Parathyroid adenoma (tissue), 2 donors: ENCODE measurements around the gene C1QTNF12.

ENCODE experiments used
- H2AFZ ChIP-seq: fragments of 300-600 bp; sonication (generic); one replicate; pipeline ENCODE4 v1.7.0; 2017; ENCODE audit warnings: antibody characterized with exemption, mild to moderate bottlenecking
- H3K27ac ChIP-seq: fragments of 300-600 bp; sonication (generic); one replicate; pipeline ENCODE4 v1.7.0; 2017
- H3K27me3 ChIP-seq: fragments of 300-600 bp; sonication (generic); one replicate; pipeline ENCODE4 v1.7.0; 2017; ENCODE audit warnings: low read length; ENCODE audit not compliant: control insufficient read depth, insufficient read depth
- H3K36me3 ChIP-seq: fragments of 300-600 bp; sonication (generic); one replicate; pipeline ENCODE4 v1.7.0; 2017; ENCODE audit warnings: low read length; ENCODE audit not compliant: control insufficient read depth, insufficient read depth
- H3K4me1 ChIP-seq: fragments of 300-600 bp; sonication (generic); one replicate; pipeline ENCODE4 v1.7.0; 2017; ENCODE audit warnings: control low read depth
- H3K4me2 ChIP-seq: fragments of 300-600 bp; sonication (generic); one replicate; pipeline ENCODE4 v1.7.0; 2017; ENCODE audit warnings: low read length
- H3K4me3 ChIP-seq: fragments of 300-600 bp; sonication (generic); one replicate; pipeline ENCODE4 v1.7.0; 2017; ENCODE audit warnings: low read depth, low read length
- H3K79me2 ChIP-seq: fragments of 300-600 bp; sonication (generic); one replicate; pipeline ENCODE4 v1.7.0; 2017; ENCODE audit warnings: control low read depth
- H3K9ac ChIP-seq: fragments of 300-600 bp; sonication (generic); one replicate; pipeline ENCODE4 v1.7.0; 2017; ENCODE audit warnings: mild to moderate bottlenecking
- H3K9me3 ChIP-seq: fragments of 300-600 bp; sonication (generic); one replicate; pipeline ENCODE4 v1.7.0; 2017; ENCODE audit warnings: low read length; ENCODE audit not compliant: control insufficient read depth
- TF ChIP-seq, protein P1 (sequence below): fragments of 300-600 bp; sonication (generic); IDR thresholded peaks from one replicate; pipeline ENCODE4 v1.7.0; 2017; ENCODE audit warnings: antibody characterized with exemption, mild to moderate bottlenecking
- donor health status: primary hyperparathyroidism.

The C1QTNF12 gene

DNA sequence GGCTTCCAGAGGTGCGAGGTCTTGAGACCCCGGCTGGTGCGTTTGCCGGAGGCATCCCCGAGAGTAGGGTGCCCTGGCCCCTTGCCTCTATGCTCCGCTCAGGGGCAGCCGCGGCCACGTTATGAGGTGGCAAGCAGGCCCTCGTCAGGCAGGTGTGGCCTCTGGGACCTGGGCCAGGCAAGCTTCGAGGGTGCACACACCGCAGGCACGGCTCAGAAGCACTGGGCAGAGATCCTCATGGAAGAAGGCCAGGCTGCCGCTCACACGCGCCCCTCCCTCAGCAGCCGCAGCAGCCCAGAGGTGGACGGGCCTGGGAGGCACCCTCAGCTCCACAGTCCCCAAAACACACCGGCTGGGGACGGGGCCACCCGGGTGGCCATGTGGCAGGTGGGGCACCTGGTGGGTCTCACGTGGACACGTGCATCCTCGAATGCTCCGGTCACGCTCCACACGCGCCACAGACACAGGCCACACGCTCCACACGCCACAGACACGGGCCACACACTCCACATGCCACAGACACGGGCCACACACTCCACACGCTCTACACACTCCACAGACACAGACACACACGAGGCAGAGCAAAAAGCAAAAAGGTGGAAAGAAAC is 21.2 kb downstream of the C1QTNF12 start:
- Histone ChIP-seq H3K27ac (no peak overlapping the region), H3K79me2 (peaks cover 26% of the 10 kb centered on the region), H3K9me3 (no peaks in the 10 kb centered on the region), H3K27me3 (no peaks in the 10 kb centered on the region), H3K4me3 (no peak overlapping the region), H3K9ac (no peak overlapping the region), H3K4me2 (no peak overlapping the region), H3K4me1 (peaks cover 3% of the 10 kb centered on the region), H2AFZ (no peak overlapping the region), H3K36me3 (no peaks in the 10 kb centered on the region)
- TF ChIP-seq, protein P1, sequence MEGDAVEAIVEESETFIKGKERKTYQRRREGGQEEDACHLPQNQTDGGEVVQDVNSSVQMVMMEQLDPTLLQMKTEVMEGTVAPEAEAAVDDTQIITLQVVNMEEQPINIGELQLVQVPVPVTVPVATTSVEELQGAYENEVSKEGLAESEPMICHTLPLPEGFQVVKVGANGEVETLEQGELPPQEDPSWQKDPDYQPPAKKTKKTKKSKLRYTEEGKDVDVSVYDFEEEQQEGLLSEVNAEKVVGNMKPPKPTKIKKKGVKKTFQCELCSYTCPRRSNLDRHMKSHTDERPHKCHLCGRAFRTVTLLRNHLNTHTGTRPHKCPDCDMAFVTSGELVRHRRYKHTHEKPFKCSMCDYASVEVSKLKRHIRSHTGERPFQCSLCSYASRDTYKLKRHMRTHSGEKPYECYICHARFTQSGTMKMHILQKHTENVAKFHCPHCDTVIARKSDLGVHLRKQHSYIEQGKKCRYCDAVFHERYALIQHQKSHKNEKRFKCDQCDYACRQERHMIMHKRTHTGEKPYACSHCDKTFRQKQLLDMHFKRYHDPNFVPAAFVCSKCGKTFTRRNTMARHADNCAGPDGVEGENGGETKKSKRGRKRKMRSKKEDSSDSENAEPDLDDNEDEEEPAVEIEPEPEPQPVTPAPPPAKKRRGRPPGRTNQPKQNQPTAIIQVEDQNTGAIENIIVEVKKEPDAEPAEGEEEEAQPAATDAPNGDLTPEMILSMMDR: no peak

DNA sequence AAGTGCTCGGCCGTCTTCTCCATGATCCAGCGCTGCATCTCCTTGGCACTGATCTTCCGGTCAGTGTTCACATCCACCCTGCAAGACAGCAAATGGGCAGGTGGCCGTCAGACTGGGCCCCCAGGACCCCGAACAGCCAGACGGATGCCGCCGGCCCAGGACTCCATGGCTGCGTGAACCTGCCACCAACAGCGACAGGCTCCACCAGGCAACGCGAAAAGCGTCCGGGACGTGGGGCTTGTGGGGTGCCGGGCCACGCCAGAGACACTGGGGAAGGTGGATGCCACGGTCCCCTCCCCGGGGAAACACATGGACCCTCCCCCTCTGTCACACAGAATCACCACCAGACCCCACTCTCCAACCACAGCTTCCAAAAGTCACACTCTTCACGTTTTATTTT is 22.6 kb downstream of the C1QTNF12 start:
- Histone ChIP-seq H3K79me2 (peaks cover 12% of the 10 kb centered on the region), H3K36me3 (no peaks in the 10 kb centered on the region), H3K4me1 (no peaks in the 10 kb centered on the region), H3K27ac (no peak overlapping the region), H3K4me3 (no peak overlapping the region), H3K4me2 (no peak overlapping the region), H3K9ac (no peak overlapping the region), H3K27me3 (no peaks in the 10 kb centered on the region), H3K9me3 (no peaks in the 10 kb centered on the region), H2AFZ (no peak overlapping the region)
- TF ChIP-seq, protein P1: no peak

DNA sequence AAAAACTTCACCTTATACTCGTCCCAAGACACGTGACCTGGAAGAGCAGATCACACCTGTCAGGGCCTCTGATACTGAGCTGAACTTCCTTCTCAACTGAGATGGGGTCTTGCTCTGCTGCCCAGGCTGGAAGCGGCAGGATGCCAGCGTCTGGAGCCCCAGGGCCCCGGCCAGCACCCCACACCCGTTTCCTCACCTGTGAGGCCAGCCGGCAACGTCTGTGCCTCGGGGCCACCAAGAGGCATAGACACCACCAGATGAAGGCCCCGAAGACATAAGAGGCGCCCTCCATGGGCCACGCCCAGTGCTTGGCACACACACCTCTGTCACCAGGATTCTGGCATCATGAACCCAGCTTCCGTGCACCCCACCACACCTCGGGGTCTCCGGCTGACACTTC is 23.2 kb downstream of the C1QTNF12 start:
- no peak overlapping the region for H3K4me2 ChIP-seq
- H3K27ac ChIP-seq: no peak overlapping the region
- TF ChIP-seq, protein P1: no peak
- no peak overlapping the region for H3K4me3 ChIP-seq
- no peaks in the 10 kb centered on the region for H3K27me3 ChIP-seq
- H3K4me1 ChIP-seq: no peaks in the 10 kb centered on the region
- H3K79me2 ChIP-seq: peaks cover 7% of the 10 kb centered on the region
- H3K9ac ChIP-seq: no peak overlapping the region
- no peaks in the 10 kb centered on the region for H3K36me3 ChIP-seq
- no peak overlapping the region for H2AFZ ChIP-seq
- no peaks in the 10 kb centered on the region for H3K9me3 ChIP-seq

DNA sequence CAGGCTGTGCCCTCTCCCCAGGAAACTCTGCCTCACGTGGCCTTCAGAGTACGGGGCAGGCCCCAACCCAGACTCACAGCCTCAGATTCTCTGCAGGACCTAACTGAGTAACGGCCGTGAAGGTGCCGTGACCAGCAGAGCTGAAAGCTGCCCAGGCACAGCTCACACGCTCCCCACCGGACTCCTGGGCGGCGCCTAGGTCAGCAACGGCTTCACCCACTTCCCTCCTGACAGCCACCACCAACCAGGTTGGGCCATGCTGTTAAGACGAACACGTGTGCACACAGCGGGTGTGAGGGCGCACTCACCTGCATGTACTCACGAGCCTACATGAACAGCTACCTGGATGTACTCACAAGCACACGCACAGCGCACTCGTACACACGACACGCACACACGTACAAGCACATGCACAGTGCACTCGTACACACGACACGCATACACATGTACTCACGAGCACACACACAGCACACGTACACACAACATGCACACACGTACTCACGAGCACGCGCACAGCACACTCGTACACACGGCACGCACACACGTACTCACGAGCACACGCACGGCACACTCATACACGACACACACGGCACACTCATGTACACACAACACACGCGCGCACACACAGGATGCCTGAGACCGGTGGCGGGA is 23.8 kb downstream of the C1QTNF12 start:
- Histone ChIP-seq H2AFZ (no peak overlapping the region), H3K9ac (no peak overlapping the region), H3K27me3 (no peaks in the 10 kb centered on the region), H3K4me2 (no peak overlapping the region), H3K79me2 (peaks cover 3% of the 10 kb centered on the region), H3K4me3 (no peak overlapping the region), H3K27ac (no peak overlapping the region), H3K4me1 (no peaks in the 10 kb centered on the region), H3K9me3 (no peaks in the 10 kb centered on the region), H3K36me3 (no peaks in the 10 kb centered on the region)
- TF ChIP-seq, protein P1: no peak
